Measurements from ENCODE around the gene KLHL30. TPM values are rescaled to one million over a fixed set of nuclear protein-coding genes. Genes with fewer than 3 reads are reported as not detected.
"Not testable (repeated sequence)": the region's sequence is repeated elsewhere in the genome, so short reads cannot be mapped to it uniquely, and the experiment has no call there.

KLHL30 gene
- total and polyA plus RNA-seq, 2 experiments from 2014 or later = 0.07 TPM; not detected in 1

DNA sequence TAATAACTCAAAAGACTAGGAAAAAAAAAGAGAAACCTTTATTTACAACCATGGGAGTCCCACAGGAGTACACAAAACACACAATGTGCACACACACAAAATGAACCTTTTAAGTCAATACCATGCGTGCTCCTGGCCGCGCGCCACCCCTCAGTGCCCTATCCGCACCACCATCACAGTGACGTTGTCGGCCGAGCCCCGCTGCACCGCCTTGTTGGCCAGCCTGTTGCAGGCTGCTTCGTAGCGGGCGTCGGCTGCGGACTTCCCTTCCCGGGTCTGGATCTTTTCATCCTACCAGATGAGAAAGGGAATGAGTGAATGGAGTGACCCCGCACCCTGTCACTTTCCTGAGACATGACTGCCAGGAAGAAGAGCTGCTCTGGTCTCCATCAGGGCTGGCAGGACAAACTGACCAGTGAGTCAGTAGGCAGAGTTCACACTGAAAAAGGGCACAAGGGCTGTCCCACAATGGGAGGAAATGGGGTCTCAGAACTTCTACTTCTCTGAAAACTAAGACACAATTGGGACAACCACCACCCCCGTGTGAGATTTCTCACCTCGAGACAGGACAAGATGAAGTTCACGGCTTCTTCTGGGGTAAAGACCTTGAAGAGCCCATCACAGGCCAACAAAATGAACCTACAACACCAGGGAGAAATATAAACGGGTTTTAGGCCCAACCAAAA lies 32.1 kb downstream of the KLHL30 start:
- H3K27ac Mint-ChIP-seq = no peak overlapping the region; the same call in 1 of the 2 replicates
- H3K9me2 ChIP-seq (ENCODE audit: insufficient read depth) = no peaks in the 10 kb centered on the region
- no peak overlapping the region for H3K4me2 ChIP-seq
- H3K4me1 Mint-ChIP-seq = no peaks in the 10 kb centered on the region
- H2AFZ ChIP-seq = no peak overlapping the region
- no peak overlapping the region for H3K4me3 ChIP-seq
- no peaks in the 10 kb centered on the region for H3K9me3 Mint-ChIP-seq
- no peaks in the 10 kb centered on the region; the same call in 1 of the 2 replicates for H4K20me1 ChIP-seq (replicated peaks; ENCODE audit: insufficient read depth)
- H3K4me1 ChIP-seq (ENCODE audit: insufficient read depth) = no peaks in the 10 kb centered on the region
- TF ChIP-seq EZH2 (IDR thresholded peaks at IDR 0.05; ENCODE audit: low read depth, unreplicated experiment) (no peak), CREB1 (CRISPR knock-in tag; IDR thresholded peaks at IDR 0.05; ENCODE audit: low read depth) (no peak), POLR2AphosphoS5 (IDR thresholded peaks at IDR 0.05; ENCODE audit: low read depth) (no peak), EZH2phosphoT487 (IDR thresholded peaks at IDR 0.05; ENCODE audit: unreplicated experiment) (no peak)
- TF ChIP-seq, protein P1, sequence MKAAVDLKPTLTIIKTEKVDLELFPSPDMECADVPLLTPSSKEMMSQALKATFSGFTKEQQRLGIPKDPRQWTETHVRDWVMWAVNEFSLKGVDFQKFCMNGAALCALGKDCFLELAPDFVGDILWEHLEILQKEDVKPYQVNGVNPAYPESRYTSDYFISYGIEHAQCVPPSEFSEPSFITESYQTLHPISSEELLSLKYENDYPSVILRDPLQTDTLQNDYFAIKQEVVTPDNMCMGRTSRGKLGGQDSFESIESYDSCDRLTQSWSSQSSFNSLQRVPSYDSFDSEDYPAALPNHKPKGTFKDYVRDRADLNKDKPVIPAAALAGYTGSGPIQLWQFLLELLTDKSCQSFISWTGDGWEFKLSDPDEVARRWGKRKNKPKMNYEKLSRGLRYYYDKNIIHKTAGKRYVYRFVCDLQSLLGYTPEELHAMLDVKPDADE (IDR thresholded peaks at IDR 0.05) = no peak
- TF ChIP-seq, protein P2, sequence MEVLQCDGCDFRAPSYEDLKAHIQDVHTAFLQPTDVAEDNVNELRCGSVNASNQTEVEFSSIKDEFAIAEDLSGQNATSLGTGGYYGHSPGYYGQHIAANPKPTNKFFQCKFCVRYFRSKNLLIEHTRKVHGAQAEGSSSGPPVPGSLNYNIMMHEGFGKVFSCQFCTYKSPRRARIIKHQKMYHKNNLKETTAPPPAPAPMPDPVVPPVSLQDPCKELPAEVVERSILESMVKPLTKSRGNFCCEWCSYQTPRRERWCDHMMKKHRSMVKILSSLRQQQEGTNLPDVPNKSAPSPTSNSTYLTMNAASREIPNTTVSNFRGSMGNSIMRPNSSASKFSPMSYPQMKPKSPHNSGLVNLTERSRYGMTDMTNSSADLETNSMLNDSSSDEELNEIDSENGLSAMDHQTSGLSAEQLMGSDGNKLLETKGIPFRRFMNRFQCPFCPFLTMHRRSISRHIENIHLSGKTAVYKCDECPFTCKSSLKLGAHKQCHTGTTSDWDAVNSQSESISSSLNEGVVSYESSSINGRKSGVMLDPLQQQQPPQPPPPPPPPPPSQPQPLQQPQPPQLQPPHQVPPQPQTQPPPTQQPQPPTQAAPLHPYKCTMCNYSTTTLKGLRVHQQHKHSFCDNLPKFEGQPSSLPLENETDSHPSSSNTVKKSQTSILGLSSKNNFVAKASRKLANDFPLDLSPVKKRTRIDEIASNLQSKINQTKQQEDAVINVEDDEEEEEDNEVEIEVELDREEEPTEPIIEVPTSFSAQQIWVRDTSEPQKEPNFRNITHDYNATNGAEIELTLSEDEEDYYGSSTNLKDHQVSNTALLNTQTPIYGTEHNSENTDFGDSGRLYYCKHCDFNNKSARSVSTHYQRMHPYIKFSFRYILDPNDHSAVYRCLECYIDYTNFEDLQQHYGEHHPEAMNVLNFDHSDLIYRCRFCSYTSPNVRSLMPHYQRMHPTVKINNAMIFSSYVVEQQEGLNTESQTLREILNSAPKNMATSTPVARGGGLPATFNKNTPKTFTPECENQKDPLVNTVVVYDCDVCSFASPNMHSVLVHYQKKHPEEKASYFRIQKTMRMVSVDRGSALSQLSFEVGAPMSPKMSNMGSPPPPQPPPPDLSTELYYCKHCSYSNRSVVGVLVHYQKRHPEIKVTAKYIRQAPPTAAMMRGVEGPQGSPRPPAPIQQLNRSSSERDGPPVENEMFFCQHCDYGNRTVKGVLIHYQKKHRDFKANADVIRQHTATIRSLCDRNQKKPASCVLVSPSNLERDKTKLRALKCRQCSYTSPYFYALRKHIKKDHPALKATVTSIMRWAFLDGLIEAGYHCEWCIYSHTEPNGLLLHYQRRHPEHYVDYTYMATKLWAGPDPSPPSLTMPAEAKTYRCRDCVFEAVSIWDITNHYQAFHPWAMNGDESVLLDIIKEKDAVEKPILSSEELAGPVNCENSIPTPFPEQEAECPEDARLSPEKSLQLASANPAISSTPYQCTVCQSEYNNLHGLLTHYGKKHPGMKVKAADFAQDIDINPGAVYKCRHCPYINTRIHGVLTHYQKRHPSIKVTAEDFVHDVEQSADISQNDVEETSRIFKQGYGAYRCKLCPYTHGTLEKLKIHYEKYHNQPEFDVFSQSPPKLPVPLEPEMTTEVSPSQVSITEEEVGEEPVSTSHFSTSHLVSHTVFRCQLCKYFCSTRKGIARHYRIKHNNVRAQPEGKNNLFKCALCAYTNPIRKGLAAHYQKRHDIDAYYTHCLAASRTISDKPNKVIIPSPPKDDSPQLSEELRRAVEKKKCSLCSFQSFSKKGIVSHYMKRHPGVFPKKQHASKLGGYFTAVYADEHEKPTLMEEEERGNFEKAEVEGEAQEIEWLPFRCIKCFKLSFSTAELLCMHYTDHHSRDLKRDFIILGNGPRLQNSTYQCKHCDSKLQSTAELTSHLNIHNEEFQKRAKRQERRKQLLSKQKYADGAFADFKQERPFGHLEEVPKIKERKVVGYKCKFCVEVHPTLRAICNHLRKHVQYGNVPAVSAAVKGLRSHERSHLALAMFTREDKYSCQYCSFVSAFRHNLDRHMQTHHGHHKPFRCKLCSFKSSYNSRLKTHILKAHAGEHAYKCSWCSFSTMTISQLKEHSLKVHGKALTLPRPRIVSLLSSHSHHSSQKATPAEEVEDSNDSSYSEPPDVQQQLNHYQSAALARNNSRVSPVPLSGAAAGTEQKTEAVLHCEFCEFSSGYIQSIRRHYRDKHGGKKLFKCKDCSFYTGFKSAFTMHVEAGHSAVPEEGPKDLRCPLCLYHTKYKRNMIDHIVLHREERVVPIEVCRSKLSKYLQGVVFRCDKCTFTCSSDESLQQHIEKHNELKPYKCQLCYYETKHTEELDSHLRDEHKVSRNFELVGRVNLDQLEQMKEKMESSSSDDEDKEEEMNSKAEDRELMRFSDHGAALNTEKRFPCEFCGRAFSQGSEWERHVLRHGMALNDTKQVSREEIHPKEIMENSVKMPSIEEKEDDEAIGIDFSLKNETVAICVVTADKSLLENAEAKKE (CRISPR knock-in tag; IDR thresholded peaks at IDR 0.05) = no peak
- H3K27me3 ChIP-seq (ENCODE audit: insufficient read depth) = no peaks in the 10 kb centered on the region
- peaks cover 5% of the 10 kb centered on the region for H3K27me3 Mint-ChIP-seq (ENCODE audit: insufficient read depth, low read depth, poor library complexity)
- peaks cover 34% of the 10 kb centered on the region for H3K36me3 Mint-ChIP-seq (ENCODE audit: low read depth)
- no peak overlapping the region for H3K4me3 Mint-ChIP-seq
- H3K27ac ChIP-seq (ENCODE audit: low read depth) = no peak overlapping the region
- H3K36me3 ChIP-seq (ENCODE audit: insufficient read depth) = no peaks in the 10 kb centered on the region
- no peak for ATAC-seq
- no peaks in the 10 kb centered on the region for H3F3A ChIP-seq (replicated peaks; ENCODE audit: low read depth)
- H3K79me2 ChIP-seq (replicated peaks; ENCODE audit: insufficient read depth) = no peaks in the 10 kb centered on the region
- no peak for DNase-seq (ENCODE audit: low spot score)

DNA sequence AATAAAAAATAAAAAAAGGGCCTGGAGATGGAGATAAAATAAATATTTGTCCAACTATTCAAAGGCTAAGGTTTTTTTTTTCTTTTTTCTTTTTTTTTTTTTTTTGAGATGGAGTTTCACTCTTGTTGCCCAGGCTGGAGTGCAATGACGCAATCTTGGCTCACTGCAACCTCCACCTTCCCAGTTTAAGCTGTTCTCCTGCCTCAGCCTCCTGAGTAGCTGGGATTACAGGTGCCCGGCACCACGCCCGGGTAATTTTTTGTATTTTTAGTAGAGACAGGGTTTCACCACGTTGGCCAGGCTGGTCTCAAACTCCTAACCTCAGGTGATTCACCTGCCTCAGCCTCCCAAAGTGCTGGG lies 32.6 kb downstream of the KLHL30 start:
- not testable (repeated sequence) for H3K4me2 ChIP-seq; H3K4me3 ChIP-seq; H3K27ac ChIP-seq (ENCODE audit: low read depth); ATAC-seq; H3K27me3 Mint-ChIP-seq (ENCODE audit: insufficient read depth, low read depth, poor library complexity); H3K4me3 Mint-ChIP-seq; H3K27ac Mint-ChIP-seq; H3K4me1 ChIP-seq (ENCODE audit: insufficient read depth); H3K27me3 ChIP-seq (ENCODE audit: insufficient read depth); H3K9me2 ChIP-seq (ENCODE audit: insufficient read depth); H3K9me3 Mint-ChIP-seq; H3F3A ChIP-seq (replicated peaks; ENCODE audit: low read depth); H3K4me1 Mint-ChIP-seq; H3K79me2 ChIP-seq (replicated peaks; ENCODE audit: insufficient read depth); H4K20me1 ChIP-seq (replicated peaks; ENCODE audit: insufficient read depth); H3K36me3 ChIP-seq (ENCODE audit: insufficient read depth); DNase-seq (ENCODE audit: low spot score); H2AFZ ChIP-seq
- H3K36me3 Mint-ChIP-seq (ENCODE audit: low read depth) = peaks cover 34% of the 10 kb centered on the region
